ENCODE measurements around the gene RORB. TPM values are rescaled to one million over a fixed set of nuclear protein-coding genes. Genes with fewer than 3 reads are reported as not detected.

The RORB gene
- total RNA-seq, 1 donor from 2014 or later: 0.11 TPM

DNA sequence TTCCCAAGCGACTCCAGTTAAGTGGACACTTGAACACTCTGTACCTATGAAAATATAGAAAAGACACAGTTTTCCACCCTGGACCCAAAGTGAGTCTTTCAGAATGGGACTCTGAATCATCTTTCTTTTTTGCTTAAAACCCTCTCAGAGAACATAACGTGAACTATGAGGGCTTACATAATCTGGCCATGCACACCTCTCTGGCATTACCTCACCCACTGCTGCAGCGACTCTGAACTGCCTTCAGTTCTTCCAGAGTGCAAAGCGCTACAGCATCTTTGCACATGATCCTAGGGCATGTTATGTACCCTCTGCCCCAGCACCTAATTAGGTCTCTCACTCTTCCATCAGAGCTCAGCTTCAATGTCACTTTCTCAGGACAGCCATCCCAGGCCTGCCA lies 186.2 kb downstream of the RORB start:
- no peak for TF ChIP-seq CTCF (IDR thresholded peaks at IDR 0.05; ENCODE audit: insufficient read depth, low read depth, low read length)
- TF ChIP-seq EZH2 (IDR thresholded peaks at IDR 0.05; ENCODE audit: insufficient read depth, low read length): no peak
- no peaks in the 10 kb centered on the region for H3K27me3 Mint-ChIP-seq (ENCODE audit: low read depth, unreplicated experiment)
- no peak overlapping the region for H3K4me2 ChIP-seq (ENCODE audit: low read length)
- H3K79me2 ChIP-seq (ENCODE audit: insufficient read depth, low read length): no peaks in the 10 kb centered on the region
- H4K20me1 ChIP-seq (ENCODE audit: insufficient read depth, low read length): no peaks in the 10 kb centered on the region
- H2AFZ ChIP-seq (ENCODE audit: low read depth, low read length): no peak overlapping the region
- H3K4me3 Mint-ChIP-seq (ENCODE audit: unreplicated experiment): no peak overlapping the region
- H3K36me3 Mint-ChIP-seq (ENCODE audit: low read depth, unreplicated experiment): no peaks in the 10 kb centered on the region
- H3K27me3 ChIP-seq (ENCODE audit: insufficient read depth, low read length): no peaks in the 10 kb centered on the region
- H3K4me1 ChIP-seq (ENCODE audit: insufficient read depth, low read length): no peaks in the 10 kb centered on the region
- H3K4me3 ChIP-seq (ENCODE audit: insufficient read depth, low read depth, low read length): no peak overlapping the region
- H3K36me3 ChIP-seq (ENCODE audit: insufficient read depth, low read length): no peaks in the 10 kb centered on the region
- no peak overlapping the region for H3K9ac ChIP-seq (ENCODE audit: low read length)
- no peak overlapping the region for H3K27ac Mint-ChIP-seq (ENCODE audit: unreplicated experiment)
- H3K9me3 ChIP-seq (ENCODE audit: insufficient read depth, low read depth, low read length): no peaks in the 10 kb centered on the region
- FAIRE-seq: no peak
- peaks cover 2% of the 10 kb centered on the region for H3K4me1 Mint-ChIP-seq (ENCODE audit: low read depth, unreplicated experiment)
- no peak overlapping the region for H3K27ac ChIP-seq (ENCODE audit: low read depth, low read length)
- H3K9me3 Mint-ChIP-seq (ENCODE audit: unreplicated experiment): no peaks in the 10 kb centered on the region
- no peak for DNase-seq (ENCODE audit: low read depth)

- no peak for TF ChIP-seq EZH2 (IDR thresholded peaks at IDR 0.05; ENCODE audit: insufficient read depth, low read length)
- no peak for TF ChIP-seq CTCF (IDR thresholded peaks at IDR 0.05; ENCODE audit: insufficient read depth, low read depth, low read length)
- Histone ChIP-seq H3K36me3 (ENCODE audit: insufficient read depth, low read length) (no peaks in the 10 kb centered on the region), H3K9ac (ENCODE audit: low read length) (no peak overlapping the region), H3K9me3 (ENCODE audit: insufficient read depth, low read depth, low read length) (no peaks in the 10 kb centered on the region), H4K20me1 (ENCODE audit: insufficient read depth, low read length) (no peaks in the 10 kb centered on the region), H2AFZ (ENCODE audit: low read depth, low read length) (no peak overlapping the region), H3K27ac (ENCODE audit: low read depth, low read length) (no peak overlapping the region), H3K4me2 (ENCODE audit: low read length) (no peak overlapping the region), H3K4me1 (ENCODE audit: insufficient read depth, low read length) (no peaks in the 10 kb centered on the region), H3K27me3 (ENCODE audit: insufficient read depth, low read length) (no peaks in the 10 kb centered on the region), H3K79me2 (ENCODE audit: insufficient read depth, low read length) (no peaks in the 10 kb centered on the region), H3K4me3 (ENCODE audit: insufficient read depth, low read depth, low read length) (no peak overlapping the region)
- Mint-ChIP-seq H3K27me3 (ENCODE audit: low read depth, unreplicated experiment) (no peaks in the 10 kb centered on the region), H3K27ac (ENCODE audit: unreplicated experiment) (no peak overlapping the region), H3K4me1 (ENCODE audit: low read depth, unreplicated experiment) (peaks cover 4% of the 10 kb centered on the region), H3K36me3 (ENCODE audit: low read depth, unreplicated experiment) (no peaks in the 10 kb centered on the region), H3K9me3 (ENCODE audit: unreplicated experiment) (no peaks in the 10 kb centered on the region), H3K4me3 (ENCODE audit: unreplicated experiment) (no peak overlapping the region)
- FAIRE-seq: no peak
- no peak for DNase-seq (ENCODE audit: low read depth)
Measured at GRCh38 chr9:74691058-74691457, 193.9 kb downstream of the RORB start.

GRCh38 chr9:74696520-74696919 lies 199.4 kb downstream of the RORB start:
- Histone ChIP-seq H3K9ac (ENCODE audit: low read length) (no peak overlapping the region), H3K4me2 (ENCODE audit: low read length) (no peak overlapping the region), H3K4me1 (ENCODE audit: insufficient read depth, low read length) (no peaks in the 10 kb centered on the region), H3K27ac (ENCODE audit: low read depth, low read length) (no peak overlapping the region), H3K36me3 (ENCODE audit: insufficient read depth, low read length) (no peaks in the 10 kb centered on the region), H4K20me1 (ENCODE audit: insufficient read depth, low read length) (no peaks in the 10 kb centered on the region), H3K9me3 (ENCODE audit: insufficient read depth, low read depth, low read length) (no peaks in the 10 kb centered on the region), H3K27me3 (ENCODE audit: insufficient read depth, low read length) (no peaks in the 10 kb centered on the region), H3K79me2 (ENCODE audit: insufficient read depth, low read length) (no peaks in the 10 kb centered on the region), H2AFZ (ENCODE audit: low read depth, low read length) (no peak overlapping the region), H3K4me3 (ENCODE audit: insufficient read depth, low read depth, low read length) (no peak overlapping the region)
- no peak for FAIRE-seq
- Mint-ChIP-seq H3K4me1 (ENCODE audit: low read depth, unreplicated experiment) (peaks cover 7% of the 10 kb centered on the region), H3K27me3 (ENCODE audit: low read depth, unreplicated experiment) (no peaks in the 10 kb centered on the region), H3K27ac (ENCODE audit: unreplicated experiment) (no peak overlapping the region), H3K36me3 (ENCODE audit: low read depth, unreplicated experiment) (no peaks in the 10 kb centered on the region), H3K4me3 (ENCODE audit: unreplicated experiment) (no peak overlapping the region), H3K9me3 (ENCODE audit: unreplicated experiment) (no peaks in the 10 kb centered on the region)
- TF ChIP-seq CTCF (IDR thresholded peaks at IDR 0.05; ENCODE audit: insufficient read depth, low read depth, low read length) (no peak), EZH2 (IDR thresholded peaks at IDR 0.05; ENCODE audit: insufficient read depth, low read length) (no peak)
- no peak for DNase-seq (ENCODE audit: low read depth)

Data from astrocyte (in vitro differentiated cells and primary cell).